HG02610 (cell line): ENCODE data around the gene IGFBPL1.
"Not testable (repeated sequence)": the region's sequence is repeated elsewhere in the genome, so short reads cannot be mapped to it uniquely, and the experiment has no call there.

Experiments
- ATAC-seq: cut with Tn5 transposase; IDR thresholded peaks from one replicate; pipeline ENCODE4 v1.9.1; 2021; ENCODE audit warnings: mild to moderate bottlenecking, moderate library complexity; ENCODE audit not compliant: unreplicated experiment

IGFBPL1 gene, protein sequence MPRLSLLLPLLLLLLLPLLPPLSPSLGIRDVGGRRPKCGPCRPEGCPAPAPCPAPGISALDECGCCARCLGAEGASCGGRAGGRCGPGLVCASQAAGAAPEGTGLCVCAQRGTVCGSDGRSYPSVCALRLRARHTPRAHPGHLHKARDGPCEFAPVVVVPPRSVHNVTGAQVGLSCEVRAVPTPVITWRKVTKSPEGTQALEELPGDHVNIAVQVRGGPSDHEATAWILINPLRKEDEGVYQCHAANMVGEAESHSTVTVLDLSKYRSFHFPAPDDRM

GRCh38 chr9:38423973-38424843 lies at the start of gene IGFBPL1:
Gene IGFBPL1, minus strand, starts transcription at chr9:38424454. Its CDS starts 30 bp downstream, at chr9:38424424.
- no peak for ATAC-seq

DNA sequence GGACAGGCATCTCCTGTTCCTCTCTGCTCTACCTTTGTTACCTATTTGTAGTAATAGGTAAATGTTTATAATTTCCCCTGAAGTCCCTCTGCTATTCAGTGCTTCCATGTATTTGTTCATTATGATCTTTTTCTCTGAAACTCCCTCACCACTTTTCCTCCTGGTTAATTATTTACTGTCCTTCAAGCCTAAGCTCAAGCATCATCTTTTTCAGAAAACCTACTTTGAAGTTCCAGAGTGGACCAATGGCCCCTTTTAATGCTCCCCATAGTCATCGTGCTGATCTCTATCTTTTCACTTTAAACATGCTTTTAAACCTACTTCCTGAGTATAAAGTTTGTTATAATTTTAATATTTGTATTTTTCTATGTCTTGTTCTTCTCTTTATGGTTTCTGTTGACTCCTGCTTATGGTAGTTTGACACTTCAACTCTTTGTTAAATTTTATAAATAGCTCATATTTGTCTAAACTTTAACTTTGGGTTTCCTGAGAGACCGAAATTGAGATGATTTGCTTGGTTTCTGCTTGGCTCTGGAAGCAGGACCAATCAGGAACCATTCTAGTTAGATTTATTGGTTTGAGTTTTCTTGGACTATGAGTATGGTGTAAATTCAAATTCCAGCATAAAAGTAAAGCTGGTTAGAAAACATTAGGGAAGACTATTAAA lies 48.5 kb upstream of the IGFBPL1 start:
- ATAC-seq, result not testable (repeated sequence)

DNA sequence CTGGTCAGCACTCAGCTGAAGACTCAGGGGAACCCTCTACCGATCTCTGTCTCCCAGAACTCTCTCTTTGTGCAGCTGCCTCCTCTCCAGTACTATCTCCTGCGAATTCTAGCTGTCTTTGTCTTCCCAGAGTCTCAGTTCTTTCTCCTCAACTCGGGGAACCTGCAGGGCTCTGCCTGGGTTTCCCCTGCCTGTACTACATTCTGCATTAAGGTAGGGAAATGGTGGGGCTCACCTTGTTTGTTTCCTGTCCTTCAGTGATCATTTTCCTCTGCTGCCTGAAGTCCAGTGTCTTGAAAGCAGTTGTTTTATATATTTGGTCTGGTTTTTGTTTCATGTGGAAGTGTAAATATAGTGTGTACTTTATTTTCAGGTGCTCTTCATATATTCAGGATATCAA lies 43.1 kb upstream of the IGFBPL1 start:
- no peak for ATAC-seq

DNA sequence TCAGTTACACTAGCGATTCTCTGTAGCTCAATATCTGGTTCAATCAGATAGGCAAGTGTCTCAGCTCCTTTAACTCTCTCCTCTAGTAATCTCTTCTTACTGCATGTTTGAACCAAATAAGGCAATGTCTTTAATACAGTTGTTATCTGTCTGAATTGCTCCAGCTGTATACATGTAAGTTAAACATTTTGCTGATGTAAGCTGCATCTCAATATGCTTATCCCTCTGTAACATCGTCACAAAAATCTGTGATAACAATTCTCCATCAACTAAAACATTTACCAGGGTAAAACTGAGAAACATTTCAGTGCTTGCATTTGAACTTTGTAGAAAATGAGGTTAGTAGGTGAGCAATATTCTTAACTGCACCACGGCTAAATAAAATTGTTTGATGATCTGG lies 29.6 kb upstream of the IGFBPL1 start:
- ATAC-seq, result no peak

- no peak for ATAC-seq
These were observed 26.9 kb upstream of the IGFBPL1 start for GRCh38 chr9:38451162-38451561.

GRCh38 chr9:38447703-38448102 lies 23.4 kb upstream of the IGFBPL1 start:
- no peak for ATAC-seq

- peak; percentile 75 for ATAC-seq
These were observed 21.1 kb upstream of the IGFBPL1 start for GRCh38 chr9:38445154-38446043.

GRCh38 chr9:38443597-38443996 lies 19.3 kb upstream of the IGFBPL1 start:
- no peak for ATAC-seq

DNA sequence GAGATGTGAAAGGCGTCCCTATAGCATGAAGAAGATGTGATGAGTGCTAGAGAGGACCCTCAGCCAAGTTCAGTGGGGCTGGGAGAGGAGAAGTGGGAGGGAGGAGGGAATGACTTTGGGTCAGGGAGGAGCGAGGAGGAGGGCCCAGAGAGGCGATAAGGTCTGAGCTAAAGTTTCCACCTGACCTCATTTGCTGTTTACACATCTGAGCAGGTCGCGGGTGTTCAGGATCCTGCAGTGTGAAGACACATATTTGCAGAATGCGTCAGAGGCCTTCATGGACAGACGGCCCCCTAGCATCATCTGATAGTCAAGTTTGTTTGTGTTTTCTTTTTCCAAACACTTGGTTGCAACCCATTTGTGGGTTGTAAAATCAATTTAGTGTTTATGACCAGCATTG lies 18.9 kb upstream of the IGFBPL1 start:
- no peak for ATAC-seq

DNA sequence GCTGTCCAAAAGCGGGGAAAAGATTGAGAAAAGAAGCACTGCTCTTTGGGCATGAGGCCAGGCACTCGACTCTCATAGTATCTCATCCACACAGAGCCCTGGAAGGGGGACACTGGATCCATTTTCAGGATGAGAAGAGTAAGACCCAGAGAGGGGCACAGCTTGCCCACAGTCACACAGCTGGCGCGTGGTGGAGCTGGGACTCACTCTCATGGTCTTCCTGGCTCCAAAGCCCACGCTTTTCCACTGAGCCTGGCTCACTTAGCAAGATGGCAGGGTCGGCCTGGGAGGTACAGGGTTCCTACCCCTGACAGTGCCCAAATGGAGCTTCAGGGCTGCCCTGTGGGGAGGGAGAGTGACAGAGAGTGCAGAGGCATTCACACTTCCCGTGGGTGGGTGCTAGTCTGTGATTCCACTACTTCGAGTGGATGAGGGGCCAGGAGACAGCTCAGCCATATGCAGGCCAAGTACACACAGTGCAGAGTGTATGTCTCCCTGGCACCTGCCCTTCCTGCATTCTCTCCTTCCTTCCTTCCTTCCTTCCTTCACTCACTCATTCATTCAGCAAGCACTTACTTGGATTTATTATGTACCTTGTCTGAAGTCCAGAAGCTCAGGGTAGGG lies 18.3 kb upstream of the IGFBPL1 start:
- no peak for ATAC-seq

DNA sequence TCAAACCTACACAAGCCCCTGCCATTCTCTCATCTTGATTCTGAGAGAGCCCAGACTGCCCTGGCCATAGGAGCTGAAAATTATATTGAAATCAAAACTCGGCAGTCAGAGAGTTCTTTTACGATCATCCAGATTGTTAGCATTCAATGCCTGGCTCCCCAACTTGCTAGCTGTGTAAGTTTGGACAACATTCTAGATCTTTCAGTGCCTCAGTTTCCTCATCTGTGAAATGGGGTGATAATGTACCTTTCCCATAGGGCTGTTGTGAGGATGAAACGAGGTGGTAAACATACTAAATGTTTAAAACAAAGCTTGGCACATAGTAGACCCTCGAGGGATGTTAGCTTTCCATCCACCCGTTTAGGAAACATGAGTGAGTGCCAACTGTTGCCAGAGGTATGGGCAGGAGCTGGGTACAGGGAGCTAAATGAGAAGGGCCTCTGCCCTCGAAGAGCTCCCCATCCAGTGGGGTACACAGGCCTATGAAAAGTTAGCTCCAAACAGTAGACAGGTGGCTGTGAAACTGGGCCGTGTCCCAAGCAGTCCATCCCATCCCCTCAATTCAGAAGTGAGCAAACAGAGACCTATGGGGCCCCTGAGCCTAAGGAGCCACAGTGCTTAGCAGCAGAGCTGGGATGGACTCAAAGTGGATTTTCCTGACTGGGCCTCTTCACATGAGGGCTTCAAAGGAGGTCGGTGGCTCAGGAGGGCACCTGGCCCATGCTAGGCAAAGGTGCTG lies 17.3 kb upstream of the IGFBPL1 start:
- ATAC-seq, result no peak

GRCh38 chr9:38440516-38440915 lies 16.3 kb upstream of the IGFBPL1 start:
- no peak for ATAC-seq

DNA sequence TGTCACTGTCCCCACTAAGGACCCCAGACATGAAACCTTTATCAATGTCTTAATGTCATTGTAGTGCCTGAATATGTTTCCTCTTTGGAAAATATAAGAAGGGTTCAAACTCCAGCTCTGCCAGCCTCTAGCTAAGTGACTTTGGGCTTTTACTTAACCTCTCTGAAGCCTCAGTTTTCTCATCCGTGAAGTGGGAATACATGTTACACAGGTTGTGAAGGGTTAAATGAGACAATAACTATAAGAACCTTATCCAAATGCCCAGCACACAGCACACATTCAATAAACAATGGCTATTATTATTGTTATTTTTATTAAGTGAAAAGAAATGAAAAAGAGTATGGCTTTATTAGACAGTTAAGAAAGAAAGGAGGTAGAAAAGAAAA lies 15.7 kb upstream of the IGFBPL1 start:
- ATAC-seq, result no peak

DNA sequence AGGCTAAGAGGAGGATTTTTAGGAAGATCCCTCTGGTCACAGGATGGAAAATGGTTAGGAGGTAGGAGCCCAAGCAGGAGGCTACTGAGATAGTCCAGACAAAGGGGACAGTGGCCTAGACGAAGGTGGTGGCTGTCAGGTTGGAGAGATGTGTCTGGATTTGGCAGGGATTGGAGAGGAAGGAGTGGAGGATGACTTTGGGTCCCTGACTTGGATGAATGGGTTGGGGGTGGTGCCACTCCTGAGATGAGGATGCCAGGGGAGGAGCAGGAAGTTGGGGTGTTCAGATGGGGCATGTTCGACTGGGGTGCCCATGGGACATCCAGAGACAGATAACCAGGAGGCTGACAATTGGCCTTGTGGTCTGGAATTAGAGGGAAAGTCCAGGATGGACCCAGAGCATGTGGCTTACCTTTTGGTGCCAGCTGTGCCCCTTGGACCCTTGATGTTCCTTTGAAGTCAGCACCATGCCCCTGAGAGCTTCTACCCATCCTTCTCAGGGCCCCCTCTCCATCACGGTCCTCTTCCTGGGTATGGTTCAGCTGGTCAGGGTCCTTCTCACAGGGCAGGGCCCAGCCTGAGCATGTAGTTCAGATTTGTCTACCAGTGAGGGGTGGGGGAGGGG lies 15.1 kb upstream of the IGFBPL1 start:
- no peak for ATAC-seq

DNA sequence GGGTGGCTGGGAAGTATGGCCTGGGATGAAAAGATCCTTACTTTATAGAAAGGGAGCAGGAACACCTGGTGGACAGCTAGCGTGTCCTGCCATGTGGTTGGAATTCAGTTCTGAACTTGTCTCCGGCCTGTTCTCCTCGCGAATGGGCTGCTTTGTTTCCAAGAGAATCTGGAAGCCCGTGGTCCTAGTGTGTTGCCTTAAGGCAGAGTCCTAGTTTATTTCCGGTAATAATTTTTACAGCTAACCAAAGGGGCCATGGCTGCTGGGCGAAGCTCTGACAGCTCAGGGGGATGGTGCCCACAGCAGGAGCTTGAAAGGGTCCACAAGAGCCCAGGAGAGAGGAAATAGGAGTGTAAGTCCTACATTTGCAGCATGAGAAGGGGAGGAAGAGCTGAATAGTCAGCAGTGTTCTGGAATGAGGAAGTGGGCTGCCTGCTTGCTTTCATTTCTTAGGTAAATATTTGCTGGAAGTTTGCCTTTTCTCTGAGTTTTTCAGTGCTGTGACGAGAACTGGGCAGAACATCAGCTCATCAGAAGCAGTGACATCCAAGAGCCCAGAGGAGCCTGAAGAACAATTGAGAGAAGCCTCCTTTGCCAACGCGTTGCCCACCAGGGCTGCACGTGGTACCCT lies 13.1 kb upstream of the IGFBPL1 start:
- no peak for ATAC-seq

DNA sequence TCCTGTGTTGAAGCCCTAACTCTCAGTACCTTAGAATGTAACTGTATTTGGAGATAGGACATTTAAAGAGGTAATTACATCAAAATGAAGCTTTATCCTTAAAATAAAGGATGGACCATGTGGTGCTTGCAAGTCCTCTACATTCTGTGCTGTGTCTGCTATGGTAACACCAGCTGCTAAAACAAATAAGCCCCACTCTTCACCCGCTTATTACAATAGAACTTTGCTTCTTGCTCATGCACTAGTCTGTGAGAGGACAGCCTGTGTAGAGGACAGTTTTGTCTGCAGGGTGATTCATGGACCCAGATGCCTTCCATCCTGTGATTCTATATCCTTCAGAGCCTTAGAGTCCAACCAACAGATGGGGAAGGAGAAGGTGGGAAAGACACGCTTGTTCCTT lies 12.5 kb upstream of the IGFBPL1 start:
- no peak for ATAC-seq

DNA sequence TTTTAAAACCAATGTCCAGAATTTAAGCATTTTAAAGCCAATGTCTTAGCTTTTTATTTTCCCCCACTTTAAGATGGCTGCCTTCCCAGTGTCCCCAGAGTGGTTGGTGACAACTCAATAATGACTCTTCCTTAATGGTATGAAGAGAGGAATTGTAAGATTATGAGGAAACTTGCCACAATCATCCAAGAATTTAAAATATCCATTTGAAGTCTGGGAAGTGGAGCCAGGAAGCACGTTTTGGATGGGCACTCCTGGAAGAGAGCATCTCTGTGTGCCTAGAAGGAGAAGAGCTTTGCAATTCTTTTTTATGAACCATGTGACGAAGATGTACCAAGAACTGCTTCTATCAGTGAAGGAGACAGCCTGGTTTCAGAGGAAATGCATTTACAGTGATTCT lies 11.3 kb upstream of the IGFBPL1 start:
- ATAC-seq, result no peak

- no peak for ATAC-seq
These were observed 10.6 kb upstream of the IGFBPL1 start for GRCh38 chr9:38434853-38435252.

DNA sequence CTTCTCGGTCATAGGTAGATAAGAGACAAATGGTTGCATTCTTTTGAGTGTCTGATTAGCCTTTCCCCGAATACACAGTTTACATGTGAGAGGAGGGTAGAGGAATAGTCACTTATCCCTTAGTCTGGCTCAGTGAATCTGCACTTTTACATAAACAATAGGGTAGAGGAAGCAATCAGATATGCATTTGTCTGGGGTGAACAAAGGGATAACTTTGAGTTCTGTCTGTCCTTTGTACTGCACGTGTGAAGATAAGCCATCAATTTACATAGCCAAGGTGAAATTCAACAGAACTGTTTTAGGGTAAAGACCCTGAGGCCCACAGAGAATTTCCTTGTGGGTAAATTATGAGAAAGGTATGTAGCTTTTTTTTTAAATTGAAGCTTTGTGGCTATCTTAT lies 10.1 kb upstream of the IGFBPL1 start:
- ATAC-seq, result no peak
